NCI-H748 (cell line): Measurements from ENCODE around the gene CLCN4.
A peak's percentile ranks its signal among the peaks of the same experiment; 100 is the strongest.

ENCODE experiments used
- DNase-seq: peaks from one replicate; lab custom pipeline; 2025; ENCODE audit not compliant: unreplicated experiment; lab: John Stamatoyannopoulos, UW

CLCN4 gene

GRCh38 chrX:10166248-10166716 is 9.5 kb downstream of the CLCN4 start:
- no peak for DNase-seq

- no peak for DNase-seq
Measured at GRCh38 chrX:10166731-10167151, 10.0 kb downstream of the CLCN4 start.

- no peak for DNase-seq
Measured at GRCh38 chrX:10167573-10167972, 10.8 kb downstream of the CLCN4 start.

GRCh38 chrX:10168226-10168625 is 11.5 kb downstream of the CLCN4 start:
- no peak for DNase-seq

- DNase-seq = no peak
Measured at GRCh38 chrX:10169175-10169574, 12.4 kb downstream of the CLCN4 start.

GRCh38 chrX:10171249-10171648 is 14.5 kb downstream of the CLCN4 start:
- DNase-seq = no peak

- DNase-seq = no peak
Measured at GRCh38 chrX:10172877-10173276, 16.1 kb downstream of the CLCN4 start.

- peak; percentile 17 for DNase-seq
Measured at GRCh38 chrX:10173331-10173900, 16.6 kb downstream of the CLCN4 start.

GRCh38 chrX:10174051-10174450 is 17.3 kb downstream of the CLCN4 start:
- no peak for DNase-seq

- no peak for DNase-seq
Measured at GRCh38 chrX:10174810-10175209, 18.0 kb downstream of the CLCN4 start.

GRCh38 chrX:10175319-10175871 is 18.6 kb downstream of the CLCN4 start:
- DNase-seq = no peak

- DNase-seq = no peak
Measured at GRCh38 chrX:10176121-10177003, 19.6 kb downstream of the CLCN4 start.

- no peak for DNase-seq
Measured at GRCh38 chrX:10177004-10177396, 20.2 kb downstream of the CLCN4 start.

- no peak for DNase-seq
Measured at GRCh38 chrX:10177601-10178000, 20.8 kb downstream of the CLCN4 start.

GRCh38 chrX:10178866-10179463 is 22.2 kb downstream of the CLCN4 start:
- DNase-seq = no peak

- DNase-seq = no peak
Measured at GRCh38 chrX:10183760-10184159, 27.0 kb downstream of the CLCN4 start.

GRCh38 chrX:10184411-10184810 is 27.6 kb downstream of the CLCN4 start:
- DNase-seq = no peak

- no peak for DNase-seq
Measured at GRCh38 chrX:10186355-10186754, 29.6 kb downstream of the CLCN4 start.

GRCh38 chrX:10187421-10187820 is 30.6 kb downstream of the CLCN4 start:
- no peak for DNase-seq

- DNase-seq = peak; percentile 75
Measured at GRCh38 chrX:10189317-10190268, 32.8 kb downstream of the CLCN4 start.

- peak; percentile 85 for DNase-seq
Measured at GRCh38 chrX:10190367-10190766, 33.6 kb downstream of the CLCN4 start.
